GM18861 (cell line): ENCODE measurements around the gene MUC6.
"Not testable (repeated sequence)": the region's sequence is repeated elsewhere in the genome, so short reads cannot be mapped to it uniquely, and the experiment has no call there.

ENCODE experiments used
- ATAC-seq: cut with Tn5 transposase; IDR thresholded peaks from one replicate; pipeline ENCODE4 v1.9.1; 2021; ENCODE audit not compliant: unreplicated experiment

MUC6 gene

DNA sequence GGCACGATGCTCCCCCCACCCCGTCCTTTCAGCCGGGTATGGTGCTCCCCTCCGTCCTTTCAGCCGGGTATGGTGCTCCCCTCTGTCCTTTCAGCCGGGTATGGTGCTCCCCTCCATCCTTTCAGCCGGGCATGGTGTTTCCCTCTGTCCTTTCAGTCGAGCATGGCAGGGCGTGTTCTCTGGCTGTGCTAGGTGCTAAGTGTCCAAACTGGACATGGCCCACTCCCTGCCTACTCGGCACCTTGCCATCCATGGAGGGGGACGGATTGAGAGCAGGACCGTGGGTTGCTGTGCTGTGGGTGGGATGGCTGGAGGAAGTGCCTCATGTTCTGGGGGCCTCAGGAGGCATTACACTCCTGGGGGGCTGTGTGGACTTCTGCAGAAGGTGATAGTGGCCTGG lies 45.5 kb downstream of the MUC6 start:
- ATAC-seq: no peak

DNA sequence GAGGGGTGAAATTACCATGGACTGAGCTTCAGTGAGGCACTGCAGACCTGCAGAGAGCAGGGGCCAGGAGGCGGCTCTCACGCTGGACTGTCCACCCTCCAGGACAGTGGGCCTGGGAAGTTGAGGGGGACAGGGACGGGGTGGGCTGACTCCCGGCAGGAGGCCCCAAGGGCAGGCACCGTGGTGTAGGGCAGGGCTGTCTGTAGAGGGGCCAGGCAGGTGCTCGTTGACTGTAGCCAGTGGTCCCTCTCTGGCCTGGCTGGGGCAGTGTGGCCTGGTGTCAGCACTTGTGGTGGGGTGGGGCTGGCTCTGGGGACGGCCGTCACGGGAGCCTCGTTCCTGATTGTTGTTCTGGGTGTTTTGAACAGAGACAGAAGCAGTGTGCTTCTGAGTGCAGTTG lies 46.4 kb downstream of the MUC6 start:
- ATAC-seq: no peak

DNA sequence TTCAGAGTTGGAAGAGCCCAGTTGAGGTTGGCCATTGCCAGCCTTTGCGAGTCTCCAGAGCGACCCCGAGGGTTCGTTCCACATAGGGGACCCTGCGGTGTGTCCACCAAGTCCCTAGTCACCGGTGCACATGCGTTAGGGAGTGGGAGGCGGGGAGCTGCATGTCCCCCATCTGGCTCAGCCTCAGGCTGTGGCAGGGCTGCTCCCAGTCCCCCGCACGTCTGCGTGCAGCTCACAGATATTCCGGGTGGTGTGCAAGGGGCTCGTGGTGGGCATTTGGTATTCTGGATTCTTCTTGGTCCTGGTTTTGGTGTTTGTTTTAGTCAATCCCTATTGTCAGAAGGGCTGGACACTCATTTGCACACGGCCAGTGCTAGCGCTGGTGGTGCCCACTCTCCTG lies 48.8 kb downstream of the MUC6 start:
- ATAC-seq: no peak

DNA sequence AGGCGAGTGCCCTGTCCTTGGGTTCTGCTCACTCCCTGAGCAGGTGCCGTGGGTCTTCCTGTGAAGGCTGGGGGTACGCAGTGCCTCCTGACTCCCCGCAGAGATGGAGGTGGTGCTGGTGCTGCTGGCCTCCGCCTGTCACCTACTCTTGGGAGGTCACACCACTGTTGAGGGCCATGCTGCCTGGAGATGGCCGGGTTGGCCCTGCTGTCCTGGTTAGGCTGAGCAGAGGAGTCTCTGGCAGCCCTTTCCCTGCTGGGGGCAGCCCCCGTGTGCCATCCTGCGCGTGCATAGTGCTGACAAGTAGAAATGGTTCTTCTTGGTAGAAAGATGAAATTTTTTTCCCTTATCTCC lies 49.6 kb downstream of the MUC6 start:
- ATAC-seq: no peak

DNA sequence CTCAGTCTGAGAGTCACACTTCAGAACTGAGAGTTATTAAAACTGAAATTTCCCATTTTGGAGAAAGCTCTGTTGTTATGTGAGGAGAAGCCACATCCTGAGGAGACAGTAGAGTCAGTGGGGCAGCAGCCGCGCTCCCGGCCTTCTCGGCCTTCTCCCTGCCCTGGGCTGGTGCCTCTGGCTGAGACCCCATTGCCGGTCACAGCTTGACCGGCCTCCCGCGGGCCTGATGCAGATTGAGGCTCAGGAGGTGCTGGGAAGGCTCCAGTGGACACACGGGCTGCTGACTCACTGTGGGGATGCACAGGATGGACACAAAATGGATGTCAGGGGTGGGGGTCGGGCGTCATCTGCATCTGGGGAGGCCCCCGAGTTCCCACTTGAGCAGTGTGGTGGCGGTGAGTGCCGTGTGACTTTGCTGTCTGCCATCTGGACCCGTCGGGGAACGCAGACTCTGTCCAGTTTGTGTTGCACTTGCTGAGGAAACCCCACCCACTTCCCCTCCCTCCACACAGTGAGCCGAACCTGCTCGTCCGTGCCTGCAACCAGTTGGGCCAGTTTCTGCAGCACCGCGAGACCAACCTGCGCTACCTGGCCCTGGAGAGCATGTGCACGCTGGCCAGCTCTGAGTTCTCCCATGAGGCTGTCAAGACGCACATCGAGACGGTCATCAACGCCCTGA lies 50.1 kb downstream of the MUC6 start:
- ATAC-seq: no peak

DNA sequence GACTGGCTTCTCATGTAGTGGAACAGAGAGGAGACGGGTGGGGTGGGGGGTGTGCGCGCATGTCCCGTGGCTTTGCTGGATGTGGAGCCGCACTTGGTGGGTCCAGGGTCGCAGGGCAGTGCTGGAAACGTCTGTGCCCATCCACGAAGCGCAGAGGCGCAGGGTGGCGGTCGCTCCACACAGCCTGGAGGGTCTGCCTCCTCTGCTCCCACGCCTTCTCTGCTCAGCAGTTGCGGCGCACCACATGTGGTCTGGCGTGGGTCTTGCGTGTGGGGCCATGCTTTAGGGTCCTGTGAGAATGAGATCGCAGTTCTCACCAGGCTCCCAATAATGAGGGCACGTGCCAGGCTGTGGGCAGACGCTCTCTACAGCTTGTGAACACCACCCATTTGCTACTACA lies 50.7 kb downstream of the MUC6 start:
- ATAC-seq: no peak

DNA sequence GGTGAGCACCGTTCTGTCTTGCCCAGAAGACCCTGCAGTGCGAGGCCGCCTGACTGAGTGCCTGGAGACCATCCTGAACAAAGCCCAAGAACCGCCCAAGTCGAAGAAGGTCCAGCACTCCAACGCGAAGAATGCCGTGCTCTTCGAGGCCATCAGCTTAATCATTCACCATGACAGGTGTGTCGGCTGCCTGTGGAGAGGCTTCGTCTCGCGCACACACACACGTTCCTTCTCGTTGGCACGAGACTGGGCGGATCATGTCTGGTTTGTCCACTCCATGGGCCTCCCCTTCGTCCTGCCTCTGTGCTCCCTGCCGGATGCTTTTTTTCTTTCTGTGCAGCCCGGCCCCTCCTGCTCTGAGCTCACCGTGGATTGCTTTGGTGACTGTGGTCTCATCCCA lies 51.1 kb downstream of the MUC6 start:
- ATAC-seq: no peak

DNA sequence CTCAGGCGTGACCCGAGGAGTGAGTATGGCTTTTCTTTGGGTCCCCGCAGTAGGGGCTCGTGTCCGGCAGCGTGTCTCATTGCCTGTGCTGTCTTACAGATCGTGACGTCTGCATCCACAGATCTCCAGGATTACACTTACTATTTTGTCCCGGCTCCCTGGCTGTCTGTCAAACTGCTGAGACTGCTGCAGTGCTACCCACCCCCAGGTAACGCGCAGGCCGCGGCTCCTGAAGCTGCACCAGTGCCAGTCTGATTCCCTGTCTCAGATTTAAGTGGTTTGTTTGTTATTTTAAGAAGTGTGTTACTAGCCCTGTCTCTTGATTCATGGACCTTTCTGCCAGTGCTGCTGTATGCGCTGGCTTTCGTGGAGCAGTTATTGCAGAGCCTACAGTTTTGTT lies 52.0 kb downstream of the MUC6 start:
- no peak for ATAC-seq

DNA sequence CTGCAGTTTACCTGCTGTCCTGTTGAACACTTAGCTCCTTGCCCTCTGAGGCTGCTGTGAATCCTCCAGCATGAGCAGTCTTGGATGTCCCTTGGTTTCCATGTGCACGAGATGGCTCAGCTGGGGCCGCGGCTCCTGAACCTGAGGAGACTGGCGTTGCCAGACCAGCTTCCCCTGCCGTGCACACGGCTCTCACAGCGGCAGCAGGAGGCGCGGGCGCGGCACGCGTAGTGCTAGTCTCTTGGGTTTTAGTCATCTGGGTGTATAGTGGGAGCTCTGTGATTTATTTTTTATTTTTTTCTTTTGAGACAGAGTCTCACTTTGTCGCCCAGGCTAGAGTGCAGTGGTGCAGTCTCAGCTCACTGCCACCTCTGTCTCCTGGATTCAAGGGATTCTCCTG lies 54.8 kb downstream of the MUC6 start:
- no peak for ATAC-seq

DNA sequence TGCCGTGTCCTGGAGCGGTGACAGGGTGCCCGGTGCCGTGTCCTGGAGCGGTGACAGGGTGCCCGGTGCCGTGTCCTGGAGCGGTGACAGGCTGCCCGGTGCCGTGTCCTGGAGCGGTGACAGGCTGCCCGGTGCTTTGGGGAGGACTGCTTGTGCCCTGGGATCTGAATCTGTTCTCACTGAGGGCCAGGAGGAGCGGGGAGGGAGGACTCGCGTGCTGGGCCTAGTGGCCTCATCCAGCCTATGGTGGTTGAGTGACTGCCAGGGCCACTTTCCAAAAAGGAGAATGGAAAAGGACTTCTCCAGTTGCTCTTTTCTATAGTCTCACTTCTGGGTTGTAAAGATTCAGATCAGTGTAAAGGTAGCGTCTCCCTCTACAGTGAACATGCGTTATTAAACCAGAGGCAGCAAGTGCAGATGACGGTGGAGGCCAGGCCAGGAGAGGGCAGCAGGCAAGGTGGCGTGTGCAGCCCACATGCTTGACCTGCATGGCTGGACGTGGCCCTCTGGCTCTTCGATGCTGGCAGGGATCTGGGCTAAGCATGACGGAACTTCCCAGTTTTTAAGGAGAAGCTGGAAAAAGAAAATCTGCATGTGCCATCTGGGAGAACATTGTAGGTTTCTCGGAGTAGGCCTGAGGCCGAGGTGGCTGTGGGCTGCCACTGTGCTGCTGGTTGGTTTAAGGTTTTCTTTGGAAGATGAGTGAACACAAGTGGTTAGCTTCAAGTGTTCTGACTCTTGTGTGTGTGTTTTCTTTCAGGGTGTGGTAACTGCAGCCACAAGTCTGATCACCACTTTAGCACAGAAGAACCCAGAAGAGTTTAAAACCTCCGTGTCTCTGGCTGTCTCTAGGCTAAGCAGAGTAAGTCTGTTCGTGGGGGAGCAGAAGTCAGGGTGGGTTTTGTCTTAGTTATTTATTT lies 55.8 kb downstream of the MUC6 start:
- no peak for ATAC-seq

DNA sequence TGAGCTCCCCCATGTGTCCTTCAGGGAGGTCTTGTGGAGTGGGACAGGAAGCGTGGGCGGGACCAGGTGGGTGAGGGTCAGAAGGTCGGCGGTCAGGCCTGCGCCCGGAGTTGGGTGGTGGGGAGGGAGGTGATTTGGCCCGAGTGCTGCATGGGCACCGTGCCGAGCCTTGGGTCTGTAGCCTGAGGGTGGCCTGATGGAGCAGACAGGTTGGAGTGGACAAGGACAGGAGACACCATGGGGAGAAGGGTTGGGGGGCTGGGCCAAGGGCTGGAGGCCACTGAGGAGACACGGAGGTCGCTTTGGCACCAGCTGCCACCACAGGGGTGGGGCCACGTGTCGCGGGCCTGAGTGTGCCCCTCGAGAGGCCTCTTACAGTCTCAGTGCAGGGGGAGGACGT lies 57.7 kb downstream of the MUC6 start:
- no peak for ATAC-seq

DNA sequence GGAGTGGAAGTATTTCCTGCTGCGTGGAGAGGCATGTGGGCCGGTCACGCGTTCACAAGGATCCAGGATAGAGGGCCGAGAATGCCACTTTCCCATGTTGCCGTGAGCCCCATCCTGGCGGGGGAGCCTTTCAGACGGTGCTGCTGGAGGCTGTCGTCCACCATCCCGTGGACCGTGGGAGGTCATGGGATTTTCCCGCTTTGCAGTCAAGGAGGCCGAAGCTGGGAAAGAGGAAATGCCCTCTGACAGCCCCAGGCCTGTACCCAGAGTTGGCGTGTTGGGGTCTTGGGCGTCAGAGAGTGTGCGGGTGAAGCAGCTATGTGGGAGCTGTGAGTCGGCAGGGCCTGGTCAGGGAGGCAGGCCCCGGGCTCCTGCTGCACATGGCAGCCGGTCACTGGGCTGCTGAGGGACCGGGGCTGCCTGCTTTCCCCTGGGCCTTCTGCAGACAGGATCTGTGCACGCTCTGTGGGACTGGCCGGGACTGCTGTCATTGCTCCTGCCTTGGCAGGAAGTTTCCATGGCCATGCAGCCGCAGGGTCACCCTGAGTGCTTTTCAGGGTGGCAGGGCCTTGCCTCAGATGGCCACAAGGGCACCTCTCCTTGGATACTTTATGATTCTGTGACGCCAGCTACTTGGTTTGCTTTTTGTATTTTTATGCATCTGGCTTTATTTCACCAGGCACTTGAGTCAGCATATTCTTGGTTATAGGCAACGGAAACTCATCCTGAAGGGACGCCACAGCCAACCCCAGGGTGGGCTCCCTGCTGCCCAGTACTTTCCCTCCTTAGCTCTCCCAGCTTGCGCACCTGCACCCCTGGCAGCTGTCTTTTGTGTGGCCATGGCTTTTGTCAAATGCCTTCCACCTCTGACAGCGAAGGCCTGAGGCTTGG lies 58.4 kb downstream of the MUC6 start:
- ATAC-seq: no peak

DNA sequence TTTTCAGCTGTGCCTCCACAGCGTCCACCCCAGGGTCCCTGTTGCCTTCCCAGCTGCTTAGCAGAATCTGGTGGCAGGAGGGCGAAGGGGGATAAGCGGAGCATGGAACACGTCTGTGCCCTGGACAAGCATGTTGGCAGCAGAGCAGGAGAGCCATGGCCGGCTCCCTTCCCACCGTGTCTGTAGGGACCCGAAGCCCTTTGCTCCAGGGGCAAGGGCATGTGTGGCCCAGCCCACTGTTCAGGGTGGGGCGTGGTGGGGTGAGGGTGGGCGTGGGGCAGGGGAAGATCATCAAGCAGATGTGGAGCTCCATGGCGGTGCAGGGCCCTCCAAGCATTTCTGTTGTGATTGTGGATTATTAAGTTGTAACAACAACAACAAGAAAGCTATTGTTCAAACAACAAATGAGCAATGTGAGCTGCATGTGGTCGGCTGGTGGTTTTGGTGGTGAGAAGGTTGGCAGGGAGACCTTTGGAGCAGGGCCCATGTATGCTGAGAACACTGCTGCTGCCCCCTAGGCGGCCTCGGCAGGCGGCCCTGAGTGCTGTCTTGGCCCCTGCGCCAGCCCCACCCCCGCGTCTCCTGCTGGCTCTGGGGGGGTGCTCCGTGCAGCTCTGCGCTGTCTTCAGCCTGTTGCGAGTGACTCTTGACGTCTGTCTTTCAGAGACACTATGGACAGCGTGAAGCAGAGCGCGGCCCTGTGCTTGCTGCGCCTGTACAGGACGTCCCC lies 59.9 kb downstream of the MUC6 start:
- ATAC-seq: no peak

DNA sequence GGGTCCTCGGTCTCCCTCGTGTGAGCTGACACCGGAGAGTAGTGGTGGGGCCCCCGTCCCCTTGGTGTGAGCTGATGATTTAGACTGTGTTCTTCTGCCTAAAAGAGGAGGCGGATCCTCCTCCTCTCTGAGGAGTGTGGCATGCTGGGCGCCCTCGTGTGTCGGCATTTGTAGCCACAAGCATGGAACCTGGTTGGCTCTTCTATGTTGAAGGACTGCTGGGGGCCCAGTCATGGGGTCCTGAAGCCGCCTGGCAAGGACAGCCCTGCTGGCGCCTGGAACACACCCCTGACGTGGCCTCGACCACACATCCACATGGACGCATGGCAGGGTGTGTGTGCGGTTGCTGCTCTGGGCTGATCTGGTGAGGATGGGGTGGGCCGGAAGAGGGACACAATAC lies 60.7 kb downstream of the MUC6 start:
- no peak for ATAC-seq

DNA sequence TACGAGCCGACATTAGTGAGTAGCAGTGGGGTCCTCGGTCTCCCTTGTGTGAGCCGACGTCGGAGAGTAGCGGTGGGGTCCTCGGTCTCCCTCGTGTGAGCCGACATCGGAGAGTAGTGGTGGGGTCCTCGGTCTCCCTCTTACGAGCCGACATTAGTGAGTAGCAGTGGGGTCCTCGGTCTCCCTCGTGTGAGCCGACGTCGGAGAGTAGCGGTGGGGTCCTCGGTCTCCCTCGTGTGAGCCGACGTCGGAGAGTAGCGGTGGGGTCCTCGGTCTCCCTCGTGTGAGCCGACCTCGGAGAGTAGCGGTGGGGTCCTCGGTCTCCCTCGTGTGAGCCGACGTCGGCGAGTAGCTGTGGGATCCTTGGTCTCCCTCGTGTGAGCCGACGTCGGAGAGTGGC lies 61.1 kb downstream of the MUC6 start:
- ATAC-seq: not testable (repeated sequence)

DNA sequence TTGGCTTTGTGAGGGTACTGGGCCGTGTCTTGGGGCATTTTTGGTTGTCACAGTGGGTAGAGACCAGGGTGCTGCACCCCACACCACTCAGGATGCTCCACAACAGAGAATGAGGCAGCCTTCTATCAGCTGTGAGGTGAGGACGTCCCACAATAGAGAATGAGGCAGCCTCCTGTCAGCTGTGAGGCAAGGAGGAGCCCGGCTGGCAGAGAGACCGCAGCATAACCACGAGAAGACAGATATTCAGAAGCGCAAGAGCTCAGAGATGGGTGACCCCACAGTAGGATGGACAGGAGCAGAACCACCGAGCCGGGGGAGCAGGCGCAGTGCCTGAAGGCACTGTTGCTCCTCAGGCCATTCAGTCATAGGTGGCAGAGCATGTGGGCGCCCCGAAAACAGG lies 63.3 kb downstream of the MUC6 start:
- ATAC-seq: no peak

DNA sequence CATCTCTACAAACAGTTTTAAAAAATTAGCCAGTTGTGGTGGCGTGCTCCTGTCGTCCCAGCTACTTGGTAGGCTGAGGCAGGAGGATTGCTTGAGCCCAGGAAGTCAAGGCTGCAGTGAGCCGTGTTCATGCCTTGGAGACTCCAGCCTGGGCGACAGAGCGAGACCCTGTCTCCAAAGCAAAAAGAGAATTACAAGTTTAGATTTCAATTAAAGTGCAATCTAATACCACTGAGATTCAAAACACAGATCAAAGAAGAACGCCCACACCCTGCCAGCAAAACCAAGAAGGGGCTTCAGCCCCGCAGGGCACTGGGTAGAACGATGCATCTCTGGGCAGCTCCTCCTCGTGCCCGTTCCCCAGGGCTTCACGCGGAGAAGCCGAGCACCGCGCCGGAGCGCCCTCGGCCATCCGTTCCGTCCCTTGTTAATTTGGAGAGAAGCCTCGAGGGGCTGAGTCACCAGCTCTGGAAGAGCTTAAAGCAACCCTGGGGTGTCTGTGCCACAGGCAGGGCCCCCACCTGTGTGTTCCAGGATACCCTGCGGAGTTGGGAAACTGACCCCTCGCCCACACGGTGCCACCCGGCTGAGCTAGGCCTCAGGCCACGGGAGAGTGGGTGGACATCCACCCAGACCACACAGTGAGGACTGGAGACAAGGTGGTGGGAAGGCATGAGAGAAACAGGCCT lies 63.9 kb downstream of the MUC6 start:
- ATAC-seq: no peak

DNA sequence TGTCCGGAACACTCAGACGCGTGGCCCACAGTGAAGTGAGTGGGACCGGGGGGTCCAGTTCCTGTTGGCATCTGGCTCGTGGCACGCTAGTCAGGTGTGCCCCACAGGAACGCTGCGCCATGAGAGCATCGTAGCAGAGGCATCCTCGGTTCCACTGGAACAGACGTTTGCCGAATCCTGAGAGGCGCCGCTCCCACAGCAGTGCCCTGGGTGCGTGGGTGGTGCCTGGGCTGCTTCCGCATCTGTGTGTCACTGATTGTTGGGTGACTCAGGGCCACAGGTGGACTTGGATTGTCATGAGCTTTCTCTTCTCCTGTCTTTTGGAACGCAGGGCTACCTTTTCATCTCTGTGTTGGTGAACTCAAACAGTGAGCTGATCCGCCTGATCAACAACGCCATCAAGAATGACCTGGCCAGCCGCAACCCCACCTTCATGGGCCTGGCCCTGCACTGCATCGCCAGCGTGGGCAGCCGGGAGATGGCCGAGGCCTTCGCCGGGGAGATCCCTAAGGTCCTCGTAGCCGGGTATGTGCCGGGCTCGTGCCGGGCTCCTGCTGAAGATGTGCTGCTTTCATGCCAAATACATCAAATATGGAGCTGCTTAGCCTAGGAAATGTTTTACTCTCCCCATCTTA lies 64.7 kb downstream of the MUC6 start:
- no peak for ATAC-seq

DNA sequence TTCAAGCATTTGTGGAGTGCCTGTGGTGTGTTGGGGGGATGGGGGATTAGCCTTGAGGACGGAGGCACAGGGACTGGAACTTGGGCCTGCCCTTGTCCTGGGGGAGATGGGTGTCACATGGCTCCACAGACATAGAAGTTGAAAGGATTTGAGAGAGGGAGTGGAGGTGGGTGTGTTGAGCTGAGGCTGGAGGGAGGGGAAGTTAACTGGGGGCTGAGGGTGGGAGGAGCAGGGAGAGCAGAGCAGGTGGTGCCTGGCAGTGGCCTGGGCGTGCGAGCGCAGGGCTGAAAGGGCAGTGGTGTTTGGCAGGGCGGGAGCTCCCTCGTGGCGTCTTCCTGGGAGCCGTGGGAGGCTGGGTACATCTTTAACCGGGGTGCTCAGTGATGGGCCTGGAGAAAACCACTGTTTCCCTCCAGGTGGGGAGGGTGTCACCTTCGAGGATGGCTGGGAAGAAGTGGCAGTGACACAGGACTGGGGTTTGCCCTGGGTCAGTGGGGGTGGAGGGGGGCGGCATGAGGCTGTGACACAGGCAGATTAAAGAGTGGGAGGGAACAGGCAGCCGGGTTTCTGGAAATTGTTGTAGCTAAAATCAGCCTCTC lies 65.3 kb downstream of the MUC6 start:
- ATAC-seq: no peak
